Activated T-cell treated with anti-CD3 and anti-CD28 coated beads, Interleukin-2, amount 50 U/mL, for 4 hours (primary cell): ENCODE results near the gene MAGEF1. TPM values are rescaled to one million over a fixed set of nuclear protein-coding genes. Genes with fewer than 3 reads are reported as not detected.

ENCODE experiments used
- ATAC-seq, 2 donors: fragments of 200-7000 bp; cut with Tn5 transposase; one replicate each; pipeline ENCODE4 v1.10.0; 2021
- DNase-seq: peaks from one replicate; pipeline ENCODE4 v3.0.0-alpha.2; 2020
- H3K27me3 Mint-ChIP-seq: one replicate; pipeline ENCODE4 v1.8.0; 2021; ENCODE audit warnings: low read depth, mixed read lengths
- H3K36me3 Mint-ChIP-seq: one replicate; pipeline ENCODE4 v1.8.0; 2022; ENCODE audit warnings: mixed read lengths; ENCODE audit not compliant: insufficient read depth
- H3K4me1 Mint-ChIP-seq: one replicate; pipeline ENCODE4 v1.8.0; 2021; ENCODE audit warnings: low read depth, mixed read lengths
- H3K4me3 Mint-ChIP-seq: one replicate; pipeline ENCODE4 v1.8.0; 2021; ENCODE audit warnings: mild to moderate bottlenecking, moderate library complexity, mixed read lengths
- H3K9me3 Mint-ChIP-seq: one replicate; pipeline ENCODE4 v1.8.0; 2021; ENCODE audit warnings: mixed read lengths
- total RNA-seq, 3 donors: library from RNA; stranded (reverse); gene quantifications; one replicate each; pipeline ENCODE4 v1.2.1, GENCODE V29; 2021

Gene MAGEF1
- total RNA-seq, 3 donors from 2014 or later = 24.8 to 27.6 (median 25.7) TPM

- Mint-ChIP-seq H3K4me3 (no peak overlapping the region), H3K27me3 (peaks cover 6% of the 10 kb centered on the region), H3K36me3 (no peaks in the 10 kb centered on the region), H3K4me1 (peaks cover 2% of the 10 kb centered on the region), H3K9me3 (no peaks in the 10 kb centered on the region)
- ATAC-seq (no peak), DNase-seq (no peak)
Observed at GRCh38 chr3:184680385-184681345, 31.2 kb downstream of the MAGEF1 start.

- DNase-seq (no peak), ATAC-seq (no peak)
- H3K9me3 Mint-ChIP-seq = no peaks in the 10 kb centered on the region
- peaks cover 3% of the 10 kb centered on the region for H3K27me3 Mint-ChIP-seq
- H3K36me3 Mint-ChIP-seq = no peaks in the 10 kb centered on the region
- no peak overlapping the region for H3K4me3 Mint-ChIP-seq
- H3K4me1 Mint-ChIP-seq = peaks cover 2% of the 10 kb centered on the region
Observed at GRCh38 chr3:184679056-184679816, 32.6 kb downstream of the MAGEF1 start.

GRCh38 chr3:184678317-184679055 lies 33.4 kb downstream of the MAGEF1 start:
- DNase-seq (no peak), ATAC-seq (no peak)
- peaks cover 3% of the 10 kb centered on the region for H3K27me3 Mint-ChIP-seq
- no peaks in the 10 kb centered on the region for H3K36me3 Mint-ChIP-seq
- H3K9me3 Mint-ChIP-seq = no peaks in the 10 kb centered on the region
- H3K4me1 Mint-ChIP-seq = peaks cover 2% of the 10 kb centered on the region
- no peak overlapping the region for H3K4me3 Mint-ChIP-seq

- peaks cover 2% of the 10 kb centered on the region for H3K4me1 Mint-ChIP-seq
- DNase-seq = no peak
- ATAC-seq = no peak
Observed at GRCh38 chr3:184677344-184678316, 34.2 kb downstream of the MAGEF1 start.

GRCh38 chr3:184676927-184677326 lies 34.9 kb downstream of the MAGEF1 start:
- ATAC-seq = no peak
- H3K4me3 Mint-ChIP-seq = no peak overlapping the region
- no peak for DNase-seq
- peaks cover 3% of the 10 kb centered on the region for H3K27me3 Mint-ChIP-seq
- peaks cover 2% of the 10 kb centered on the region for H3K4me1 Mint-ChIP-seq
- no peaks in the 10 kb centered on the region for H3K9me3 Mint-ChIP-seq
- H3K36me3 Mint-ChIP-seq = no peaks in the 10 kb centered on the region

More at GRCh38 chr3:184677344-184678316, 34.2 kb downstream of the MAGEF1 start:
- Mint-ChIP-seq H3K27me3 (peaks cover 3% of the 10 kb centered on the region), H3K4me3 (no peak overlapping the region), H3K9me3 (no peaks in the 10 kb centered on the region), H3K36me3 (no peaks in the 10 kb centered on the region)

- DNase-seq (no peak), ATAC-seq (no peak)
- H3K36me3 Mint-ChIP-seq = no peaks in the 10 kb centered on the region
- peaks cover 3% of the 10 kb centered on the region for H3K27me3 Mint-ChIP-seq
- H3K4me1 Mint-ChIP-seq = peaks cover 2% of the 10 kb centered on the region
- H3K4me3 Mint-ChIP-seq = no peak overlapping the region
- H3K9me3 Mint-ChIP-seq = no peaks in the 10 kb centered on the region
Observed at GRCh38 chr3:184674626-184675025, 37.2 kb downstream of the MAGEF1 start.

- Mint-ChIP-seq H3K27me3 (peaks cover 3% of the 10 kb centered on the region), H3K9me3 (no peaks in the 10 kb centered on the region), H3K4me3 (no peak overlapping the region), H3K36me3 (no peaks in the 10 kb centered on the region), H3K4me1 (peaks cover 2% of the 10 kb centered on the region)
- DNase-seq = no peak
- ATAC-seq = no peak
Observed at GRCh38 chr3:184672977-184673870, 38.6 kb downstream of the MAGEF1 start.

- ATAC-seq (no peak), DNase-seq (no peak)
- Mint-ChIP-seq H3K27me3 (peaks cover 5% of the 10 kb centered on the region), H3K4me3 (no peak overlapping the region), H3K36me3 (no peaks in the 10 kb centered on the region), H3K4me1 (peaks cover 2% of the 10 kb centered on the region), H3K9me3 (no peaks in the 10 kb centered on the region)
Observed at GRCh38 chr3:184672335-184672734, 39.5 kb downstream of the MAGEF1 start.

- H3K4me3 Mint-ChIP-seq = no peak overlapping the region
- ATAC-seq (no peak), DNase-seq (no peak)
- peaks cover 5% of the 10 kb centered on the region for H3K27me3 Mint-ChIP-seq
- H3K36me3 Mint-ChIP-seq = no peaks in the 10 kb centered on the region
- H3K9me3 Mint-ChIP-seq = no peaks in the 10 kb centered on the region
- no peaks in the 10 kb centered on the region for H3K4me1 Mint-ChIP-seq
Observed at GRCh38 chr3:184670091-184670602, 41.7 kb downstream of the MAGEF1 start.

GRCh38 chr3:184669578-184669977 lies 42.3 kb downstream of the MAGEF1 start:
- H3K9me3 Mint-ChIP-seq = no peaks in the 10 kb centered on the region
- no peaks in the 10 kb centered on the region for H3K4me1 Mint-ChIP-seq
- ATAC-seq (no peak), DNase-seq (no peak)
- no peaks in the 10 kb centered on the region for H3K36me3 Mint-ChIP-seq
- H3K4me3 Mint-ChIP-seq = no peak overlapping the region
- peaks cover 5% of the 10 kb centered on the region for H3K27me3 Mint-ChIP-seq

GRCh38 chr3:184666442-184666841 lies 45.4 kb downstream of the MAGEF1 start:
- peaks cover 5% of the 10 kb centered on the region for H3K27me3 Mint-ChIP-seq
- no peaks in the 10 kb centered on the region for H3K4me1 Mint-ChIP-seq
- no peaks in the 10 kb centered on the region for H3K36me3 Mint-ChIP-seq
- no peak for ATAC-seq
- no peak overlapping the region for H3K4me3 Mint-ChIP-seq
- H3K9me3 Mint-ChIP-seq = no peaks in the 10 kb centered on the region
- DNase-seq = no peak

GRCh38 chr3:184665101-184665500 lies 46.8 kb downstream of the MAGEF1 start:
- H3K4me3 Mint-ChIP-seq = no peak overlapping the region
- no peaks in the 10 kb centered on the region for H3K36me3 Mint-ChIP-seq
- peaks cover 5% of the 10 kb centered on the region for H3K27me3 Mint-ChIP-seq
- no peaks in the 10 kb centered on the region for H3K9me3 Mint-ChIP-seq
- ATAC-seq = no peak
- no peak for DNase-seq
- H3K4me1 Mint-ChIP-seq = no peaks in the 10 kb centered on the region
